Memory B cell (primary cell): ENCODE data around the gene HTT-AS.
"Not testable (repeated sequence)": the region's sequence is repeated elsewhere in the genome, so short reads cannot be mapped to it uniquely, and the experiment has no call there.

Experiments used
- ATAC-seq: fragments of 150-1000 bp; cut with Tn5 transposase; 2 replicates; pipeline ENCODE4 v1.10.0; 2021; ENCODE audit warnings: low read depth, mild to moderate bottlenecking, moderate library complexity
- DNase-seq, 2 donors: peaks; one replicate each; pipeline ENCODE4 v3.0.0; 2022; ENCODE audit warnings: low spot score in 2 of 2
- H3K27ac Mint-ChIP-seq: one replicate; pipeline ENCODE4 v1.8.0; 2022; ENCODE audit warnings: mild to moderate bottlenecking, moderate library complexity, mixed read lengths
- H3K27me3 Mint-ChIP-seq: one replicate; pipeline ENCODE4 v1.8.0; 2022; ENCODE audit warnings: mixed read lengths
- H3K36me3 Mint-ChIP-seq: one replicate; pipeline ENCODE4 v1.8.0; 2022; ENCODE audit warnings: mild to moderate bottlenecking, mixed read lengths
- H3K4me1 Mint-ChIP-seq: one replicate; pipeline ENCODE4 v1.8.0; 2022; ENCODE audit warnings: mixed read lengths
- H3K4me3 Mint-ChIP-seq: one replicate; pipeline ENCODE4 v1.8.0; 2022; ENCODE audit warnings: mild to moderate bottlenecking, moderate library complexity, mixed read lengths
- H3K9me3 Mint-ChIP-seq: one replicate; pipeline ENCODE4 v1.8.0; 2022; ENCODE audit warnings: mixed read lengths

Gene HTT-AS

DNA sequence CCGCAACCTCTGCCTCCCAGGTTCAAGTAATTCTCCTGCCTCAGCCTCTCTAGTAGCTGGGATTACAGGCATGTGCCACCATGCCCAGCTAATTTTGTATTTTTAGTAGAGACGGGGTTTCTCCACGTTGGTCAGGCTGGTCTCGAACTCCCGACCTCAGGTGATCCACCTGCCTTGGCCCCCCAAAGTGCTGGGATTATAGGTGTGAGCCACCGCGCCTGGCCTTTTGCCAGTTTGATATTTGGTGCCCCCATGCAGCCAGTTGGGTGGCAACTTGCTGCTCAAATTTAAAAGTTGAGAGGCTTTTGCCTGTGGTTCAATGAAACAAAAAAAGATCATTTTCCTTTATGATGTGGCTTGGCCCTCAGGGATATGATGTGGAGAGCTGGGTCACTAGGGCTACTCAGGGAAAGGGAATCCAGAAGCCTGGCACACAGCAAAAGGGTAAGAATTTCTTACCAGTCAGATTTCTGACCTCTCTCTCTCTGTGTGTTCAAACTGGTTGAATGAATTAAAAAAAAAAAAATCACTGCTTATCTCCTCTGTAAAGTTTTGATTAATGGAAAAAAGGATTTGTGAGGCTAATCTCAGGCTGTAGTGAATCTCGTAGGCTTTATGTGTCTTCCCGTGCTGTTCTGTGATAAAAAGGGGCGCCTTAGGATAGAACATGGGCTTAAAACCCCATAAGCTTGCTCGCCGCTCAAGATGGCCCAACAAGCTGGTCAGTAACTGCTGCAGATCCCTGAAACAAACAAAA lies 23.0 kb downstream of the HTT-AS start:
- H3K36me3 Mint-ChIP-seq = peaks cover 11% of the 10 kb centered on the region
- H3K4me1 Mint-ChIP-seq, H3K27me3 Mint-ChIP-seq, H3K4me3 Mint-ChIP-seq, ATAC-seq, H3K9me3 Mint-ChIP-seq, H3K27ac Mint-ChIP-seq, DNase-seq: not testable (repeated sequence)

DNA sequence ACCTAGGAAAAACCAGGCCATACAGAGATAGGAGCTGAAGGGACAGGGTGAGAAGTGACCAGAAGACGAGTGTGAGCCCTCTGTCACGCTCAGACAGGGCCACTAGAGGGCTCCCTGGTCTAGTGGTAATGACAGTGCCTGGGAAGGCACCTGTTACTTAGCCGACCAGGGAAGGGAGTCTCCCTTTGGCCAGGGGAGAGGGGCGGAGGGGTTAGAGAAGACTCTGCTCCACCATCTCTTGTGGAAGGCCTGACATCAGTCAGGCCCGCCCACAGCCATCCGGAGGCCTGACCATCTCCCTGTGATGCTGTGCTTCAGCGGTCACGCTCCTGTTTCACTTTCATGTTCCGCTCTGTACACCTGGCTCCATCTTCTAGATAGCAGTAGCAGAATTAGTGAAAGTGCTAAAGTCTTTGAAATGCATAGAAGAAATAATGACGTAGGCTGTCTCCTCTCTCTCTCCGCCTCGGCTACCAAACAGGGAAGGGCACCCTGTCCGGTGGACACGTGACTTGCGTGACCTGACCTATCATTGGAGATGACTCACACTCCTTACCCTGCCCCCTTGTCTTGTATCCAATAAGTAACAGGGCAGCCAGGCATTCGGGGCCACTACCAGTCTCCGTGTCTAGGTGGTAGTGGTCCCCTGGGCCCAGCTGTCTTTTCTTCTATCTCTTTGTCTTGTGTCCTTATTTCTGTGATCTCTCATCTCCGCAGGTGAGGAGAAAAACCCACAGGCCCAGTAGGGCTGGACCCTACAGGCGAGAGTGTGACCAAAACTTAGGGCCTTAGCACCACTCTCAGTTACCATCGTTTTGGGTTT lies 26.7 kb downstream of the HTT-AS start:
- Mint-ChIP-seq H3K27me3 (no peaks in the 10 kb centered on the region), H3K4me3 (peak overlapping the region; percentile 64), H3K9me3 (peaks cover 3% of the 10 kb centered on the region), H3K27ac (peak overlapping the region; percentile 95), H3K4me1 (peaks cover 30% of the 10 kb centered on the region), H3K36me3 (peaks cover 7% of the 10 kb centered on the region)
- DNase-seq (peak; percentile 70 to 85), ATAC-seq (peak; percentile 82)

DNA sequence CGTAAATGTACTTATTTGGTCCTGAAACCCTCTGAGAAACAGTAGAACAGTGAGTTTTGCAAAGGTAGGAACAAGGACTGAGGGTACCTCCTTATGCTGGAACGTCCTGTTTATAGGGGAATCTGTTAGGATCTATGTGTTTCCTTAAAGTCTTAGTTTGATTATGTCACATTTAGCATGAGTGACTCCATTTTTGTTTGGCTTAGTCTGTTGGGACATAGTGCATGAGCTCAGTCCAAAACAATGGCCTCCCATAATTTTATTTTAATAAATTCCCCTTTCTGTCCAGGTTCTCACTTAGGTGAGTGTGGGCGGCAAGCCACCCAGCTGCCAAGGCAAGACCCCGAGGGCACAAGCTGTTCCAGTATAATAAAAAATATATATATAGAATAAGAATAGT lies 27.7 kb downstream of the HTT-AS start:
- no peak for DNase-seq
- peaks cover 38% of the 10 kb centered on the region for H3K4me1 Mint-ChIP-seq
- peaks cover 7% of the 10 kb centered on the region for H3K36me3 Mint-ChIP-seq
- no peaks in the 10 kb centered on the region for H3K27me3 Mint-ChIP-seq
- no peak for ATAC-seq
- H3K27ac Mint-ChIP-seq = peak overlapping the region; percentile 95
- peak overlapping the region; percentile 17 for H3K4me3 Mint-ChIP-seq
- peaks cover 3% of the 10 kb centered on the region for H3K9me3 Mint-ChIP-seq

DNA sequence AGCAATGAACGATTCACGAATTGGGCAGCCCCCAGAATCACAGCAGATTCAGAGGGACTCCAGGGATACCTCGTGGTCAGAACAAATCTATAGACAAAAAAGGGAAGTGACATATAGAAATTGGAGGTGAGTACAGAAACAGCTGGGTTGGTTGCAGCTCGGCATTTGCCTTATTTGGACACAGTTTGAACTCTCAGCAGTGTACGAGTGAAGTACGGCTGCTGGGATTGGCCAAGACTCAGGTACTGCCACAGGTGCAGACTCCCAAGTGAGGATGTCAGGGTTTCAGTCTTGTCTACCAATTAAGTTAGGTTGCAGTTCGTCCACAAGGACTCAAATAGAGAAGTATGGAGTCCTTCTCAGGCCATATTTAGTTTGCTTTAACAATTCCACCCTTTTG lies 28.2 kb downstream of the HTT-AS start:
- Mint-ChIP-seq H3K4me1 (peaks cover 38% of the 10 kb centered on the region), H3K27me3 (no peaks in the 10 kb centered on the region), H3K9me3 (peaks cover 3% of the 10 kb centered on the region), H3K27ac (peak overlapping the region; percentile 95), H3K4me3 (peak overlapping the region; percentile 17), H3K36me3 (peaks cover 7% of the 10 kb centered on the region)
- DNase-seq (no peak), ATAC-seq (peak; percentile 12)

DNA sequence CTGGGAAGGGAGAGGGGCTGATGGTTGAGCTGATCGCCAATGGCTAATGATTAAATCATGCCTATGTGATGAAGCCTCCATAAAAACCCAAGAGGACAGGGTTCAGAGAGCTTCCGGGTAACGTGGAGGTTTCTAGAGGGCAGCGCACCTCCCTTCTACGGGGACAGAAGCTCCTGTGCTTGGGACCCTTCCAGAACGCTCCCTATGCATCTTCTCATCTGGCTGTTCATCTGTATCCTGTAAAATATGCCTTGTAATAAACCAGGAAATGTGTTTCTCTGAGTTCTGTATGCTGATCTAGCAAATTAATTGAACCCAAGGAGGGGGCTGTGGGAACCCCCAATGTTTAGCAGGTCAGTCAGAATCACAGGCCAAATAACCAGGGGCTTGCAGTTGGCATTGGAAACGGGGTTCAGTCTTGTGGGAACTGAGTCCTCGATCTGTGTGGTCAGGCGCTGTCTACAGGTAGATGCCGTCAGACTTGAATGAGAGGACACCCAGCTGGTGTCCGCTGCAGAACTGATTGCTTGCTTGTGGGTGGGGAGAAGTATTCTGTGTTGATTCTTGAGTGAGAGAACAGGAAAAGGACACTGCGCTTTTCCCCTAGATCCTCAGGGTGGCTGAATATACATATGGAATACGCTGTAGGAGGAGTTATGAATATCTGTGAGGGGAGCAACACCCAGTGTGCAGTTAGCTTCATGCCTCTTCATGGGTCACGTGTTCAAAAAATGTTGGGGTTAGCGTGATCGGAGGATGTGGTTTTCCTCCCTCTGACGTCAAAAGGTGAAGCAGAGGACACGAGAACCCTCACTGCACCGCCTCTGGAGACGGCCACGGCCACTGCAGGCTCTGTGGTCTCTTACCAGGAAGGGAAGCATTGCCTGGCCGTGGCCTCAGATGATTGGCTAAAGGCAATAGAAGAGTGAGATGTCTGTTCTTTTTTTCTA lies 29.2 kb downstream of the HTT-AS start:
- H3K27ac Mint-ChIP-seq = peak overlapping the region; percentile 95
- H3K4me1 Mint-ChIP-seq = peaks cover 42% of the 10 kb centered on the region
- DNase-seq (peak; percentile 64 to 69), ATAC-seq (peak; percentile 54)
- peak overlapping the region; percentile 54 for H3K4me3 Mint-ChIP-seq
- peaks cover 3% of the 10 kb centered on the region for H3K9me3 Mint-ChIP-seq
- H3K36me3 Mint-ChIP-seq = peaks cover 7% of the 10 kb centered on the region
- H3K27me3 Mint-ChIP-seq = no peaks in the 10 kb centered on the region

DNA sequence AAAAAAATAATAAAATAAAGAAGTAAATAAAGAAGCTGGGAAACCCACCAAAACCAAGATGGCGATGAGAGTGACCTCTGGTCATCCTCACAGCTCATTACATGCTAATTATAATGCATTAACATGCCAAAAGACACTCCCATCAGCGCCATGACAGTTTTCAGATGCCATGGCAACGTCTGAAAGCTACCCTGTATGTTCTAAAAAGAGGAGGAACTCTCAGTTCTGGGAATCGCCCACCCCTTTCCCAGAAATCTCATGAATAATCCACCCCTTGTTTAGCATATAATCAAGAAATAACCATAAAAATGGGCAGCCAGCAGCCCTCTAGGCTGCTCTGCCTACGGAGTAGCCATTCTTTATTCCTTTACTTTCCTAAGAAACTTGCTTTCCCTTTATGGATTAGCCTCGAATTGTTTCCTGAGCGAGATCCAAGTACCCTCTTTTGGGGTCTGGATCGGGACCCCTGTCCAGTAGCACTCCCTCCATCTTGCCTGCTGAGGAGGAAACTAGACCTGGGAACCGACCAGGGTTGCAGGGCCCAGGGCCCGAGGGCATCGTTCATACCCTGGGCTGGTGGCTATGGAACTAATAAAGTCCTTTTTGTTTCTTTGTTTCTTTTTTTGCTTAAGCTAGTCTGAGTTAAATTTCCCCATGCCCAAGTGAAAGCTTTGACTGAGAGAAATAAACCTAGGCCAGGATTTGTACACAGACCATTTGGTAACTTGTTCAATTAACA lies 30.9 kb downstream of the HTT-AS start:
- no peak for DNase-seq
- H3K27me3 Mint-ChIP-seq = no peaks in the 10 kb centered on the region
- peaks cover 44% of the 10 kb centered on the region for H3K4me1 Mint-ChIP-seq
- peaks cover 3% of the 10 kb centered on the region for H3K9me3 Mint-ChIP-seq
- peak overlapping the region; percentile 5 for H3K4me3 Mint-ChIP-seq
- ATAC-seq = no peak
- H3K36me3 Mint-ChIP-seq = peaks cover 5% of the 10 kb centered on the region
- no peak overlapping the region for H3K27ac Mint-ChIP-seq

DNA sequence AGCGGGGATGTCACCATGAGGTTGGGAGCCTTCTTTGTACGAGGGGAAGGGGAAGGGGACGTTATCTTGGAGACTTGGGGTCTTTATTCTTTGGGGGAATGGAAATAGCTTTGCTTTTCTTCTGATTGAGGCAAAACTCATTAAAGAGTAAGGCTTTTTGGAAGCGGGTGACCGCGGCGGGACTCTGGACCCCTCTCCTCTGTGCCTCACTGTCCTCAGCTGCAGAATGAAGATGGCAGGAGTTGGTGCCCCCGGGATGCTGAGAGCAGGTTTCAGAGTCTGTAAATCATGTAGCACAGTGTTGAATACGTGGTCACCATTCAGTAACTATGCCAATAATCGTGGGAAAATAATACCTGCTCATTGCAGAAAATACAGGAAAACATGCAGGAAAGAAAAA lies 32.1 kb downstream of the HTT-AS start:
- ATAC-seq = no peak
- peak overlapping the region; percentile 90 for H3K27ac Mint-ChIP-seq

DNA sequence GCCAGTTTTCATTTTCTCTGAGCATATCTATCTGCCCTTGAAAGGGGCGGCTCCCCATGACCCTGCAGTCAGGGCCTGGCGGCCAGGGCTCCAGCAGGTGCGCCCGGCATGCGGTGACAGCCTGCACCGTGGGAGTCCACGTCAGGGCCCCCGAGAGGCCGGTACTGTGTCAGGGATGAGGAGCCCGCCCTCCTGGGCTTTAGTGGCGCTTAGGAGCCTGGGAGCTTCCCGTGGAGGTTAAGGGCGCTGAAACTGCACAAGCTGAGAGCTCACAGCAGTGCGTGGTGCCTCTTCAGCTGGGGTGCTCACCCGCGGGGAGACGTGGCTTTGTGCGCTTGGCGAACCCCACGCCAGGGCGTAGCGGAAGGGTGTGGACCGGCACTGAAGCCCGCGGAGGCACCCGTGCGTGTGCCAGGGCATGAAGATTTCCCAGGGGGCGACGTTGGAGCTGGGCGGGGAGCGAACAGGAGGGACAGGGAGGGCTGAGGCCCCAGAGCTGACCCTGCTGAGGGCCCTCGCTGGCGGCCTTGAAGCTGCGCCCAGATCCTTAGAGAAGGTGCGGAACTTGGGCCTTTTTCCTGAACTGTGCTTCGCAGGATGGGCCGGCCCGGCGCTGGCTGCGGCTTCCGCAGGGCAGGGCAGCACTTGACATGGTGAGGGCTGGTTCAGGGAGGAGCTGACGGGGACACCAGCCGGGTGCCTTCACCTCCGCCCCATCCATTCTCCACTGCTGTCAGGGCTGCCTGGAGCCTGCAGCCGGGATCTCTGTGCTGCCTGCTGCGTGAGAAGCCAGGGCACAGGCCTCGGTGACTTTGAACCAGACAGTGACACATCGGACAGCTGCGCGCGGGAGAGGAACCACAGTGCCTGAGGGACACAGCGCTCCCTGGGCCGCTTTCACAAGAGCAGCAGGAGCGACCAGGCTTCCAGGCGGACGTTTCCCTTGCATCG lies 32.9 kb downstream of the HTT-AS start:
- peaks cover 5% of the 10 kb centered on the region for H3K36me3 Mint-ChIP-seq
- DNase-seq (peak; percentile 64), ATAC-seq (peak; percentile 62)
- peaks cover 3% of the 10 kb centered on the region for H3K9me3 Mint-ChIP-seq
- peaks cover 48% of the 10 kb centered on the region for H3K4me1 Mint-ChIP-seq
- no peaks in the 10 kb centered on the region for H3K27me3 Mint-ChIP-seq
- peak overlapping the region; percentile 90 for H3K27ac Mint-ChIP-seq
- peak overlapping the region; percentile 93 for H3K4me3 Mint-ChIP-seq

More for the DNA sequence above, 32.1 kb downstream of the HTT-AS start:
- DNase-seq = no peak
- Mint-ChIP-seq H3K27me3 (no peaks in the 10 kb centered on the region), H3K36me3 (peaks cover 5% of the 10 kb centered on the region), H3K4me3 (peak overlapping the region; percentile 93), H3K4me1 (peaks cover 43% of the 10 kb centered on the region), H3K9me3 (peaks cover 3% of the 10 kb centered on the region)

DNA sequence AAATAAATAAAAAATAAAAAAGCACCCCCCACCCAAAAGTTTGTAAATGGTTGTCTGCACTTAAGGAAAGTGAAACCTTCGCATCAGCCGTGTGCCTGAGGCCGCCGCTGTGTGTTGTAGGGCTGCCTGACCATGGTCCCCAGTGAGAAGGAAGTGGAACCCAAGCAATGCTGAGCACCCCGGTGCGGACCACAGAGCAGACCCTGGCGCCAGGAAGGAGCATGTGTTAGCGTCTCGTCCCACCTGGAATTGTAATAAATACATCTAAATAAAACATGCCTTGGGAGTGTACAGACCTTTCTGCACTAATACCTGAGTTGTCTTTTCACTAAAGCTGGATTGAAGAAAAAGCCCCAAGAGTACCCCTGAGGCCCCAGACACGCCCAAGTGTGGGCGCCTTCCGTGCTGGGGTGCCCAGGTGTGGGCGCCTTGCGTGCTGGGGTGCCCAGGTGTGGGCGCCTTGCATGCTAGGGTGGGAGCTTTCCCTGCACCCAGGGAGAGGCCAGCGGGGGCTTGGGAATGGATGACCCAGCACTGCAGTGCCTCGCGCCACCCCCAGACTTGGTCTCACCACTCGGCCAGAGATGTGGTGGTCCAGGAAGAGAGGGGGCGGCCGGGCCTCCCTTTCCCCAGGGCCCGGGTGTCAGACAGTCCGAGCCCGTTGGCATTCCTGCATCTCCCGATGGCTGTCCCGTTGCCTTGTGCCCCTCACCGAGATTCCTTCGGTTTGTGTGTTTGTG lies 33.7 kb downstream of the HTT-AS start:
- H3K4me3 Mint-ChIP-seq = peak overlapping the region; percentile 93
- H3K27me3 Mint-ChIP-seq = no peaks in the 10 kb centered on the region
- peaks cover 4% of the 10 kb centered on the region for H3K36me3 Mint-ChIP-seq
- DNase-seq = peak in 1 of 2 donors; percentile 28
- peak overlapping the region; percentile 90 for H3K27ac Mint-ChIP-seq
- H3K4me1 Mint-ChIP-seq = peaks cover 41% of the 10 kb centered on the region
- ATAC-seq = peak; percentile 38
- peaks cover 3% of the 10 kb centered on the region for H3K9me3 Mint-ChIP-seq

DNA sequence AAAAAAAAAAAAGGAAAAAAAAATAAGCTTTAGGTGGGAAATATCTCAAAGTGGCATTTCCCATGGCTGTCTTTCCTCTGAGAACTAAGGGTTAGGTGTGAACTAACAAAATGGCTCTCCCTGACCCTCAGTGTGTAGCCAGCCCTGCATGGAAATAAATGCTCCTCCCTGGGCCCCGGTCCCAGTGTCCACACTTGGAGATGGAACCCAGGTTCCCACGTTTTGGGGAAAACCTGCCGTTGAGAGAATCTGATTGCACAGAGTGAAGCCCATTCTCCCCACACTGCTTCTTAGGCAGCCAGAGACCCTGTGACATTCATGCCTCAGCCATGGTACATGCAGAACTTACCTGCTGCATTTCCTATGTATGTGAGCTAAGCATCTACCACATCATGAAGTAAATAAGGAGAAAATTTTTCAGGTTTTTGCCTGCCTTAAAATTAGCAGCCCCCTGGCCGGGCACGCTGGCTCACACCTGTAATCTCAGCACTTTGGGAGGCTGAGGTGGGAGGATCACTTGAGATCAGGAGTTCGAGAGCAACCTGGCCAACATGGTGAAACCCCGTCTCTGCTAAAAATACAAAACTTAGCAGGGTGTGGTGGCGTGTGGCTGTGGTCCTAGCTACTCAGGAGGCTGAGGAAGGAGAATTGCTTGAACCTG lies 34.5 kb downstream of the HTT-AS start:
- DNase-seq = no peak
- Mint-ChIP-seq H3K27ac (peak overlapping the region; percentile 90), H3K4me3 (peak overlapping the region; percentile 93), H3K27me3 (no peaks in the 10 kb centered on the region), H3K9me3 (no peaks in the 10 kb centered on the region), H3K4me1 (peaks cover 35% of the 10 kb centered on the region), H3K36me3 (no peaks in the 10 kb centered on the region)
- ATAC-seq = no peak

DNA sequence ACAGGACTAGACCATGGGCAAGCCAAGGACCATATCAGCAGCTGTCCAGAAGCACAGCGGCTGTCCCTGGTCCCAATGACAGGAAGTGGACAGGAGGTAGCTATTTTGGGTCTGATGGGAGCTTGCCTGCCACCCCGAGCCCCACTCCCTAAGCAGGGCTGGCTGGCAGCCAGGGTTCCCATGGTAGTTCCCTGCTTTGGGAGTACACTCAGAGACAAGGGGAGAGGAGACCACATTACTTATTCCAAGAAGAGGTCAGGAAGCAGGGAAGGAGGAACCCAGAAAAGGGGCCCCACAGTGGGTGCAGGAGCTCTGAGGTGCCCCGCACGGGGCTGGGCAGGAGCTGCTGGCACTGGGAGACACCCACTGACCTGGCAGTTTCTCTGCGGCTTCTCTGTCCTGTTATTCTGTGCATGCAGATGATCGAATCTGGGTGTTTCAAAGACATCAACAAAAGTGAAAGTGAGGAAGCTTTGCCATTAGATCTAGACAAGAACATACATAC lies 36.3 kb downstream of the HTT-AS start:
- DNase-seq (no peak), ATAC-seq (no peak)
- Mint-ChIP-seq H3K9me3 (no peaks in the 10 kb centered on the region), H3K4me1 (peaks cover 27% of the 10 kb centered on the region), H3K27ac (peak overlapping the region; percentile 70), H3K27me3 (no peaks in the 10 kb centered on the region), H3K36me3 (no peaks in the 10 kb centered on the region), H3K4me3 (peak overlapping the region; percentile 71)
